Measurements from ENCODE around the gene AK9.

Gene AK9

GRCh38 chr6:109512271-109512817, 178.7 kb downstream of the AK9 start:
- DNase-seq (ENCODE audit: low spot score): no peak

- no peak for DNase-seq (ENCODE audit: low spot score)
Observed at GRCh38 chr6:109511832-109512231, 179.2 kb downstream of the AK9 start.

GRCh38 chr6:109510358-109510757, 180.6 kb downstream of the AK9 start:
- DNase-seq (ENCODE audit: low spot score): no peak

DNA sequence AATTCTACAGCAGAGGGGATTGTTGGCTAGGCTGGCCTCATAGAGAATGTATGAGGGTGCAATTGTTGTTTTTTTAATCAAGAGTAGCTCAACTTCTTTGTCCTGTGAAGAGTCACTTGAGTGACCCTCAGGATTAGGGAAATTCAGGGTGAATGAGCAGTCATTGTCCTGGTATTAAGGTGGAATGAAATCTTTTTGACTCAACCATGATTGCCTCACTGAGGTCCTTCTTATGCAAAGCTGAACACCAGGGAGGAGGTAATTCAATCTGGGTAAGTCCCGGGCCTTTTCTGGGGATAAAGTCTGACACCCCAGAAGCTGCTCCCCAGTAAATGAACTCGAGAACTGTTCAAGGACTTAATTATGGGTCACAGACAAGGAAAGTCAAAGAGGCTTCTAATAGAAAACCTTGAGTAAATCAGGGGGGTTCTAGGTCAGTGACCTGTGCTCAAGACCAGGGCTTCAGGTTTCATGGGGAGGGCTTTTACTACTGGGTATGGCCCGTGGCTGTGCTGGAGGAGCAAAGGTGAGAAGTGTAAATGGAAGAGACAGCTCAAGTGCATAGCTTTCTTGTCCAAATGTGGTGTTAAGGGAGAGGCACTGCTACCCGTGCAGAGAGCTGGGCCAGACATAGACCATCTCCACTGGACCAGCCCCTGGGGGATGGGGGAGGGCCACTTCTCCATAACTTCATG, 182.7 kb downstream of the AK9 start:
- DNase-seq (ENCODE audit: low spot score): no peak

DNA sequence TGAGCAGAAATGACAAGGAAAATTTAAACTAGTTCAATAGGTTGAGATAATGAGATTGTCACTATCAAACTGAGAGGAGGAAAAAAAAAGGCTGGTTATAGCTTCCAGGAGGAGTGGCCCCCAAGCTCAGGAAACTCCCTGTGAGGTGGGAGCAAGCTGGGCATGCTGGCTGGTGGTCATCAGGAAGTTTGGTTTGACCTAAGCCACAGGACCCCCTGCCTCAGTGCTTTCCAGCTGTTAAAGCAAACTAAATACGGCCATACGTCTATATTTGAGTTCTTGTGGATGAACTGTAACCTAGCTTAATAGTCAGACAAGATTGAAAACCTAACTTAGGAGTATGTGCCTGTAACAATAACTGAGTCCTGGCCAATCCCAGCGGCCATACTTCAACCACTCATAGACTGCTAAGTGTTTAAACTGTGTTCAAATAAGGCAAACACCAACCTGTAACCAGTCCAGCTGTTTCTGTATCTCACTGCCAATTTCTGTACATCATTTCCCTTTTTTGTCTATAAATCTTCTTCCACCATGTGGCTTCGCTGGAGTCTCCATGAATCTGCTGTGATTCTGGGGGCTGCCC, 183.4 kb downstream of the AK9 start:
- no peak for DNase-seq (ENCODE audit: low spot score)

DNA sequence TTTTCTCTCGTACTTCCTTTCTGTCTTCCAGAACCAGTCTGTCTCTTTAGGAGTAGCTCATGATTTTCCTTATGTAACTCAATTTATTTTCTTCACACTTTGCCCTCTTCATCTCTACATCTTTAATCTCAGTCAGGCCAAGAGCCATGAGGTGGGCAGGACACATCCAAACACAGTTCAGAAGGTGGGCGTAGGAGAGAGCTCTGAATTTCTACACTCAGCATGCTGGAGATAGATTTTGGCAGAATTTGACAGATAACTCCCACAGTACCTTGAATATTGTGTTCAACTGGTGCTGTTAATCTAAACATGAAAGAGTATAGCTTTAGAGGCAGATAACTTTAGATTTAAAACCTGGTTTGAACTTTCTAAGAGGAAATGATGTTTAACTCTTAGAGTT, 184.2 kb downstream of the AK9 start:
- no peak for DNase-seq (ENCODE audit: low spot score)

DNA sequence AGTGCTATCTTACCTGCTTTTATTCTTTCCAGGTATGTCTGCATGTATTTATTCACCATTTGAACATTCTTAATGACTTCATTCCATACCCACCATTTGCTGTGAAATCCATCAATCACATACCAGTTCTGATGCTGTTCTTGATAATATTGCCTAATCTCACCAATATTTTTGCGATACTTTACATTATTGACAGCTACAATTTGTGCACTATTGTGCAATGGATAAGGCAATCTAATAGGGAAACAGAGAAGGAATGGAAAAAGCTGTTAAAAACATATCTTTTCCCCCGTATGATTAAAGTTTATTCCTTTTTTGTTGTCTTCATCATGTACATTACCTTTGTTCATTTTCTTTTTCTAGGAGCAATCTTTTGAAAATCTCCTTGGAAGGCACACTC, 184.7 kb downstream of the AK9 start:
- DNase-seq (ENCODE audit: low spot score): no peak

DNA sequence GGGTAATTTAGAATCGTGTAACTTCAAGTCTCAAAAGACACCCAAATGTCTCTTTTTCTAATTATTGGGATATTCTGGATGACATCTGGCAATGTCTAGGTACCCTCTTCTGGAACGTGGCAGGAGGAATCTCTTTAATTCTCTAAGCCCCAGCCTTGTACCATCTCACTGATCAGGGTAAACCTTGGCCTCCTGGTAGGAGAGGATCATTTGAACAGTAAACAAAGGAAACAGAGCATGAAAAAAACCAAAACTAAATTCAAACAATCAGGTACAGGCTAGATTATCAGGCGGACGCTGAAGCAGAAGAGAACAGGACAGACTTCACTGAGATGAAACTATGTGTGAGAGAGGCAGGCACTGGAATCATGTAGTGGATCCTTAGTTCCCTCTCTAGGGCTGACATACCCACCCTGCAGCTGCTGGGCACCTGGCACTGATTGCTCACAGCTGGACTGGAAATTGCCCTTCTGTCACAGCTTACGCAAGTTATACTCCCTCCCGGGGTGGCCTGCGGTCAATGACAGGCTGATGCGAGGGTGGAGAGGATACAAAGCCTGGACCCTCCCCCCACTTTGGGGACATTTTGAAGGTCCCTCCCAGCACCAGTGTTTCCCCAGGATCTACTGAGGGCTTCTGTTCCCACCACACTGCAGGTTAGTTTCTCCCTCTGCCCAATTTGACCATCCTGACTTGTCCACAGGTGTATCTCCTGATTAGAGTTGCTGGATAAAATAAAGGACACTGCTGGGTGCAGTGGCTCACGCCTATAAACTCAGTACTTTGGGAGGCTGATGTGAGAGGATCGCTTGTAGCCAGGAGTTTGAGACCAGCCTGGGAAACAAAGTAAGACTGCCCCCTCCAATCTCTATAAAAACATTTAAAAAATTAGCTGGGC, 187.4 kb downstream of the AK9 start:
- no peak for DNase-seq (ENCODE audit: low spot score)

DNA sequence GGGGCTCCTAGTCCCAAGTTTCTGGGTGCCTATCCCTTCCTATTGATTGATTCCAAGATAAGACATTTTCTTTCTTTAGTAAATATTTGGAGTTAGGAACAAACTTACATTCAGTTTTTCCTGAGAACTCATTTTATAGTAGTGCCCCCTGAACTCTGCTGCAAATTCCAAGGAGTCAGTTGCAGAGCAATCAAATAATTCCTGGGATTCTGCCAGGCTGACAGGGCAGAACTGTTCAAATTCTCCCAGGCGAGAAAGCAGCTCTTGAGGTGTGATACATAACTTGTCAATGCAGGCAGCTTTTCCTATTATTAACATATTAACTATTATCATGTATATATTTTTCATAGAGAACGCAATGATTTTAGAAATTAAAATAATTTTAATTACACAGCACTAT, 192.1 kb downstream of the AK9 start:
- DNase-seq (ENCODE audit: low spot score): no peak

- no peak for DNase-seq (ENCODE audit: low spot score)
Observed at GRCh38 chr6:109498052-109498451, 192.9 kb downstream of the AK9 start.

DNA sequence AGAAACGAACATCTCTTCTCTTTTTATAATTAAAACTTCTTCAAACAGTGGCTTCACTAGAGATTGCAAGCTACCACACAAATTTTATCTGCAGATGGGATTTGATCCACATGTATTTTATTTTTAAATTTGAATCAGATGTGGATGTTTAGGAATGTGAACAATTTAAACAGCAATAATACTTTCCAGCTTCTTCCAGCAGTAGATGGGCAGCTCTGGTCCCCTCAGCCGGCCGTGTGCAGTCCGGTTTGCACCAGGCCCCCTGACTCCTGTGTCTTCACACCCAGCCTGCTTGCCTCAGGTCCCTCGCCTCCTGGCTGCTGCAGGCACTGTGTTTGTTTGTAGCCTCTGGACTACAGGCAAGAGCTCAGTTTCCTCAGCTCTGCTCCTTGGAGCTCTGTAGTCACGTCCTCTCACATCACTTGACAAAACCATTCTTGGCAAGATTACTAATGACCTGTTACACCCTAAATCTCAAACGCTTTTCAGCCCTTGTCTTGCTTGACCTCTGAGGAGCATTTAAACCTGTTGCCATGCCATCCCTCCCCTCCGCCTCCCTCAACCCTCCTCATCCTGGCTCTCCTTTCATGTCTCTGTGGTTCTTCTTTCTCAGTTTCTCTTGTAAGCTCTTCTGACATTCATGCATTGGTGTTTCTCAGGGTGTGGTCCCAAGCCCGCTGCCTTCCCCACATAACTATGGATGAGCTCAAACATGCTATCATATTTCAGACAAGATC, 194.8 kb downstream of the AK9 start:
- DNase-seq (ENCODE audit: low spot score): no peak

- DNase-seq (ENCODE audit: low spot score): peak; percentile 4
Observed at GRCh38 chr6:109493865-109494264, 197.1 kb downstream of the AK9 start.

DNA sequence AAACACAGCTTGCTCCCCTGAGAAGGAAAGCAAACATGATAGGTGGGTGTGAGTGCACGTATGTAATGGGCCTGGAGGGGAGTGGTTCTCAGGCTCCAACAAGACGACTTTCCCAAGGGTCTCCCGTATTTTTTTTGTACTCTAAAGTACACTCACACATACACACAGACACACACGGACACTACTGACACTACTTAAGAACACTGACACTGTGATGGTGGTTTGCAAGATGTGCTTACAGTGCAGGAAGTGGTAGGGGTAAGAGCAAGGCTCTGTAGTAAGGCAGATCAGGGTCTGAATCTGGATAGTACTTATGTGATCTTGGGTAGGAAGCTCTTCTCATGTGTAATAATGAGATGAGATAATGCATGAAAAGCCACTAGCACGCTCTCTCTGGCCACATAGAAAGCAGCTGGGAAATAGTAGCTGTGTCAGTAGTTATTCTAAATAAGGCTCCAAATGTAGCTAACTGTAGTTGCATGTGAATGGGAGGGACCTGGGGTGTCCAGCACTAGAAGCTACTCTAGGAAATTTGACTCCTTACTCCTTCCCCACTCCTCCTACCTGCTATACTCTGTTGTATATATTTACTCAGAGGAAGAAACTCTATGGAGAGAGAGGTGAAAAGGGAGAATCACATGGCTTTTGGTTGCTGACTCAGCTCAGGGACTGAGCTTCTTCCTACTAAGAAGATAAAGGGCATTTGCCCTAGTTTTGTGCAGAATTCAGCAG, 199.6 kb downstream of the AK9 start:
- peak; percentile 33 for DNase-seq (ENCODE audit: low spot score)

- DNase-seq (ENCODE audit: low spot score): peak; percentile 40
Observed at GRCh38 chr6:109490713-109491112, 200.3 kb downstream of the AK9 start.

DNA sequence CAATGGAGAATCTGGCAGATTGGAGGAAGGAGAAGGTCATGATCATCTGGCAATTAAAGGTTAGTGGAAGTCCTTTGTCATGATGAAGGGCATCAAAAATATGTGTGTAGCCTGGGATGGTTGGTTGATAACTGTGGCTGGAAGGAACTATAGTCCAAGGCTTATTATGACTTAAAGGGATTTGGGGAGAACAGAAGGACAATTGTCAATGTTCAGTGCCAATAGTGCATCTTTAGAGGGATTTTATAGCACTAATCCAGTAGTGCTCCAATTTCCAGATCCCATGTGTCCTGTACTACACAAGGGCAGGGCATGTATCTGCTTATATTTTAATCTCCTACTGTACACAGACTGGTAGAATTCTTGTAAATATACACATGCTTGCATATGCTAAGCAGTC, 203.0 kb downstream of the AK9 start:
- DNase-seq (ENCODE audit: low spot score): peak; percentile 1

GRCh38 chr6:109486068-109486467, 204.9 kb downstream of the AK9 start:
- DNase-seq (ENCODE audit: low spot score): no peak

GRCh38 chr6:109485266-109485935, 205.6 kb downstream of the AK9 start:
- DNase-seq (ENCODE audit: low spot score): peak; percentile 10

- no peak for DNase-seq (ENCODE audit: low spot score)
Observed at GRCh38 chr6:109484122-109484521, 206.9 kb downstream of the AK9 start.

DNA sequence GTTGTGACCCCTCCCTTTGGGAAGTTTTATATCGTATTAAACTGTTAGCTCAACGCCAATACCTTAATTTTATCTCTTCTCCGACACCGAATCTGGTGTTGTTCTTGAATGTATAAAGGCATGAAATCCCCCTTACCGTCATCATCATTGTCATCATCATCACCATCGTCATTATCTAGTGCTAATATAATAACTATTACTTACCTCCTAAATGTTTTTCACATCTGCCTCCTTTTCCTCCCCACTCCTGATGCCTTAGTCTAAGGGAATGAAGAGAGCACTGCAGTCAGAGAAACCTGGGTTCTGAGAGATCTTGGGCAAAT, 207.3 kb downstream of the AK9 start:
- DNase-seq (ENCODE audit: low spot score): no peak

- peak; percentile 96 for DNase-seq (ENCODE audit: low spot score)
Observed at GRCh38 chr6:109482905-109483734, 207.9 kb downstream of the AK9 start, which contains the start of gene ZBTB24. Gene ZBTB24 (minus strand): TSS chr6:109483219. CDS start chr6:109482026, 1,193 bp downstream.

Measured in ecto neural progenitor cell (in vitro differentiated cells).